HEK293T (cell line): Measurements from ENCODE around the gene NEGR1.

Experiments
- ARNT ChIP-seq: fragments of 450-650 bp; IDR thresholded peaks from 2 replicates; pipeline ENCODE4 v1.6.1; 2017; ENCODE audit warnings: mild to moderate bottlenecking
- BHLHE40 ChIP-seq: fragments of 450-650 bp; IDR thresholded peaks from 2 replicates; pipeline ENCODE4 v1.6.1; 2016; ENCODE audit warnings: mild to moderate bottlenecking, moderate library complexity, borderline replicate concordance
- ELF4 ChIP-seq: fragments of 450-650 bp; IDR thresholded peaks from 2 replicates; pipeline ENCODE4 v1.6.1; 2017; ENCODE audit warnings: antibody characterized with exemption
- FOXA1 ChIP-seq: fragments of 450-650 bp; IDR thresholded peaks from 2 replicates; pipeline ENCODE4 v1.6.1; 2016; ENCODE audit warnings: mild to moderate bottlenecking
- FOXK2 ChIP-seq: fragments of 450-650 bp; IDR thresholded peaks from 2 replicates; pipeline ENCODE4 v1.6.1; 2016; ENCODE audit warnings: mild to moderate bottlenecking
- FOXM1 ChIP-seq: fragments of 450-650 bp; IDR thresholded peaks from 2 replicates; pipeline ENCODE4 v1.6.1; 2017; ENCODE audit warnings: mild to moderate bottlenecking, borderline replicate concordance
- HDGF ChIP-seq: fragments of 450-650 bp; IDR thresholded peaks from 2 replicates; pipeline ENCODE4 v1.6.1; 2017; ENCODE audit warnings: antibody characterized with exemption, borderline replicate concordance
- LEF1 ChIP-seq: fragments of 450-650 bp; IDR thresholded peaks from 2 replicates; pipeline ENCODE4 v1.6.1; 2017; ENCODE audit warnings: mild to moderate bottlenecking, borderline replicate concordance
- PKNOX1 ChIP-seq: fragments of 450-650 bp; IDR thresholded peaks from 2 replicates; pipeline ENCODE4 v1.6.1; 2016
- SP1 ChIP-seq: fragments of 450-650 bp; IDR thresholded peaks from 2 replicates; pipeline ENCODE4 v1.6.1; 2017
- SUZ12 ChIP-seq: fragments of 450-650 bp; IDR thresholded peaks from 2 replicates; pipeline ENCODE4 v1.6.1; 2016; ENCODE audit warnings: mild to moderate bottlenecking
- TARDBP ChIP-seq: fragments of 450-650 bp; IDR thresholded peaks from 2 replicates; pipeline ENCODE4 v1.6.1; 2016

GRCh38 chr1:71562298-71562697, 720.0 kb downstream of the NEGR1 start:
- TF ChIP-seq FOXA1: no peak
- TF ChIP-seq BHLHE40: no peak
- no peak for TF ChIP-seq PKNOX1
- no peak for TF ChIP-seq HDGF
- no peak for TF ChIP-seq LEF1
- no peak for TF ChIP-seq FOXK2
- no peak for TF ChIP-seq TARDBP
- TF ChIP-seq ARNT: no peak
- TF ChIP-seq SP1: no peak
- TF ChIP-seq FOXM1: no peak
- no peak for TF ChIP-seq SUZ12
- no peak for TF ChIP-seq ELF4
